Neural cell (in vitro differentiated cells): ENCODE results near the gene NPM3. TPM values are rescaled to one million over a fixed set of nuclear protein-coding genes. Genes with fewer than 3 reads are reported as not detected.

Source experiments
- H2AFZ ChIP-seq: fragments of 200-600, 300-800 bp; sonication (generic), shearing (Covaris generic); 2 replicates; pipeline ENCODE4 v1.6.0; 2014; ENCODE audit warnings: low read depth, mild to moderate bottlenecking, antibody characterized with exemption, low read length, moderate library complexity
- H3F3A ChIP-seq: fragments of 200-600 bp; shearing (Covaris generic); 2 replicates; pipeline ENCODE4 v1.6.1; 2016; ENCODE audit warnings: mild to moderate bottlenecking, moderate library complexity, mixed read lengths, antibody characterized with exemption, low read length; ENCODE audit not compliant: insufficient read depth, poor library complexity, severe bottlenecking
- H3K27ac ChIP-seq: fragments of 200-600, 300-800 bp; sonication (generic), shearing (Covaris generic); 2 replicates; pipeline ENCODE4 v1.5.1; 2014; ENCODE audit warnings: mild to moderate bottlenecking, low read length, moderate library complexity
- H3K27me3 ChIP-seq: fragments of 300-800, 200-600 bp; sonication (generic), shearing (Covaris generic); 2 replicates; pipeline ENCODE4 v1.6.0; 2014; ENCODE audit warnings: mild to moderate bottlenecking, low read depth, low read length, moderate library complexity; ENCODE audit not compliant: insufficient read depth
- H3K36me3 ChIP-seq: fragments of 300-800, 200-600 bp; sonication (generic), shearing (Covaris generic); 2 replicates; pipeline ENCODE4 v1.5.1; 2014; ENCODE audit warnings: mild to moderate bottlenecking, antibody characterized with exemption, low read length, moderate library complexity; ENCODE audit not compliant: insufficient read depth
- H3K4me2 ChIP-seq: fragments of 300-800, 200-600 bp; sonication (generic), shearing (Covaris generic); 2 replicates; pipeline ENCODE4 v1.6.0; 2014; ENCODE audit warnings: mild to moderate bottlenecking, low read length
- H3K4me3 ChIP-seq: fragments of 300-800, 200-600 bp; sonication (generic), shearing (Covaris generic); 2 replicates; pipeline ENCODE4 v1.5.1; 2014; ENCODE audit warnings: mild to moderate bottlenecking, low read length, moderate library complexity
- H3K79me2 ChIP-seq: fragments of 200-600 bp; shearing (Covaris generic); replicated peaks from 2 replicates; pipeline ENCODE4 v1.6.0; 2014; ENCODE audit warnings: mild to moderate bottlenecking, low read length, moderate library complexity; ENCODE audit not compliant: insufficient read depth
- H3K9ac ChIP-seq: fragments of 300-800, 200-600 bp; sonication (generic), shearing (Covaris generic); 2 replicates; pipeline ENCODE4 v1.6.1; 2016; ENCODE audit warnings: mild to moderate bottlenecking, low read length, mixed read lengths
- H3K9me2 ChIP-seq: fragments of 200-600 bp; shearing (Covaris generic); 2 replicates; pipeline ENCODE4 v1.6.1; 2016; ENCODE audit warnings: mild to moderate bottlenecking, low read length, mixed read lengths; ENCODE audit not compliant: insufficient read depth
- H3K9me3 ChIP-seq: fragments of 200-600, 300-800 bp; sonication (generic), shearing (Covaris generic); 2 replicates; pipeline ENCODE4 v1.6.1; 2016; ENCODE audit warnings: mild to moderate bottlenecking, mixed run types, low read length, moderate library complexity, mixed read lengths
- H4K20me1 ChIP-seq: fragments of 200-600 bp; shearing (Covaris generic); 2 replicates; pipeline ENCODE4 v1.6.1; 2016; ENCODE audit warnings: mild to moderate bottlenecking, mixed run types; ENCODE audit not compliant: insufficient read depth
- CTCF ChIP-seq: fragments of 450-650 bp; IDR thresholded peaks from 2 replicates; pipeline ENCODE4 v1.5.1; 2014; ENCODE audit warnings: antibody characterized with exemption, mild to moderate bottlenecking, moderate library complexity; ENCODE audit not compliant: poor library complexity, severe bottlenecking
- EP300 ChIP-seq: fragments of 450-650 bp; conservative IDR thresholded peaks from 2 replicates; pipeline ENCODE4 v1.6.1; 2014; ENCODE audit warnings: antibody characterized with exemption, mild to moderate bottlenecking, moderate library complexity; ENCODE audit not compliant: poor library complexity, severe bottlenecking
- EZH2 ChIP-seq: fragments of 200-600, 300-800 bp; shearing (Covaris generic), sonication (generic); IDR thresholded peaks from 2 replicates; pipeline ENCODE4 v1.6.1; 2014; ENCODE audit warnings: antibody characterized with exemption, low read length, borderline replicate concordance, mild to moderate bottlenecking; ENCODE audit not compliant: insufficient read depth, poor library complexity, severe bottlenecking
- MXI1 ChIP-seq: fragments of 450-650 bp; conservative IDR thresholded peaks from 2 replicates; pipeline ENCODE4 v1.6.1; 2014; ENCODE audit warnings: antibody characterized with exemption, mild to moderate bottlenecking; ENCODE audit not compliant: poor library complexity, severe bottlenecking
- POLR2AphosphoS5 ChIP-seq: IDR thresholded peaks from 2 replicates; pipeline ENCODE4 v1.6.1; 2012
- RAD21 ChIP-seq: fragments of 450-650 bp; conservative IDR thresholded peaks from 2 replicates; pipeline ENCODE4 v1.6.1; 2014; ENCODE audit warnings: antibody characterized with exemption, mild to moderate bottlenecking, moderate library complexity
- REST ChIP-seq: IDR thresholded peaks from 2 replicates; pipeline ENCODE4 v1.6.1; 2012; ENCODE audit warnings: borderline replicate concordance
- SMC3 ChIP-seq: fragments of 450-650 bp; conservative IDR thresholded peaks from 2 replicates; pipeline ENCODE4 v1.6.1; 2014; ENCODE audit warnings: antibody characterized with exemption, mild to moderate bottlenecking, moderate library complexity; ENCODE audit not compliant: poor library complexity
- TAF1 ChIP-seq: IDR thresholded peaks from 2 replicates; pipeline ENCODE4 v1.6.1; 2012; ENCODE audit warnings: low read depth
- polyA plus RNA-seq: library from polyadenylated mRNA; depleted of rRNA; stranded (reverse); fragments of >200 nt; gene quantifications from 2 replicates; pipeline ENCODE4 v1.2.3, GENCODE V29; 2014

The NPM3 gene
- polyA plus RNA-seq, 1 donor from 2014 or later = 53.0 TPM

- no peaks in the 10 kb centered on the region for H4K20me1 ChIP-seq
- peaks cover under 1% of the 10 kb centered on the region for H3K27me3 ChIP-seq
- TF ChIP-seq EZH2 = no peak
- TF ChIP-seq TAF1 = no peak
- TF ChIP-seq CTCF = no peak
- no peak for TF ChIP-seq POLR2AphosphoS5
- no peak for TF ChIP-seq EP300
- no peak for TF ChIP-seq RAD21
- no peak for TF ChIP-seq MXI1
- TF ChIP-seq SMC3 = no peak
- TF ChIP-seq REST = no peak
Measured at GRCh38 chr10:101766306-101766705, 16.9 kb downstream of the NPM3 start.

GRCh38 chr10:101763141-101763846, 20.0 kb downstream of the NPM3 start:
- no peaks in the 10 kb centered on the region for H3K79me2 ChIP-seq
- H3K4me3 ChIP-seq = no peak overlapping the region
- no peak overlapping the region for H3K9ac ChIP-seq
- H3K9me2 ChIP-seq = no peaks in the 10 kb centered on the region
- H3K27ac ChIP-seq = no peak overlapping the region
- no peaks in the 10 kb centered on the region for H3K9me3 ChIP-seq
- no peak overlapping the region for H3K4me2 ChIP-seq
- H4K20me1 ChIP-seq = no peaks in the 10 kb centered on the region
- no peak for TF ChIP-seq EZH2
- no peak for TF ChIP-seq TAF1
- TF ChIP-seq CTCF = no peak
- TF ChIP-seq REST = no peak
- no peak for TF ChIP-seq POLR2AphosphoS5
- TF ChIP-seq SMC3 = no peak
- TF ChIP-seq MXI1 = no peak
- TF ChIP-seq RAD21 = no peak
- H3K27me3 ChIP-seq = no peaks in the 10 kb centered on the region
- no peaks in the 10 kb centered on the region for H3F3A ChIP-seq
- H2AFZ ChIP-seq = no peak overlapping the region
- H3K36me3 ChIP-seq = no peaks in the 10 kb centered on the region

More at GRCh38 chr10:101766306-101766705, 16.9 kb downstream of the NPM3 start:
- no peak overlapping the region for H3K4me2 ChIP-seq
- H3F3A ChIP-seq = no peaks in the 10 kb centered on the region
- no peak overlapping the region for H2AFZ ChIP-seq
- no peak overlapping the region for H3K4me3 ChIP-seq
- no peak overlapping the region for H3K27ac ChIP-seq
- no peaks in the 10 kb centered on the region for H3K9me3 ChIP-seq
- H3K9me2 ChIP-seq = no peaks in the 10 kb centered on the region
- H3K9ac ChIP-seq = no peak overlapping the region
- H3K36me3 ChIP-seq = no peaks in the 10 kb centered on the region
- H3K79me2 ChIP-seq = no peaks in the 10 kb centered on the region
